ENCODE data around the gene STRA6. TPM values are rescaled to one million over a fixed set of nuclear protein-coding genes. Genes with fewer than 3 reads are reported as not detected.

STRA6 gene
- total RNA-seq, 1 donor from 2014 or later, result 158 TPM

- no peaks in the 10 kb centered on the region for H3K9me3 Mint-ChIP-seq
- no peaks in the 10 kb centered on the region for H3K36me3 Mint-ChIP-seq
- H3K4me3 Mint-ChIP-seq, result no peak overlapping the region
- no peak for TF ChIP-seq CTCF (conservative IDR thresholded peaks at IDR 0.05)
- DNase-seq (ENCODE audit: extremely low spot score, unreplicated experiment), result no peak
- H3K4me1 Mint-ChIP-seq (ENCODE audit: unreplicated experiment), result no peaks in the 10 kb centered on the region
- peaks cover 34% of the 10 kb centered on the region for H3K27me3 Mint-ChIP-seq
- no peak overlapping the region for H3K27ac Mint-ChIP-seq
Measured at GRCh38 chr15:74147051-74147450, 55.5 kb downstream of the STRA6 start.

- peaks cover 34% of the 10 kb centered on the region for H3K27me3 Mint-ChIP-seq
- no peaks in the 10 kb centered on the region for H3K36me3 Mint-ChIP-seq
- no peak for TF ChIP-seq CTCF (conservative IDR thresholded peaks at IDR 0.05)
- no peaks in the 10 kb centered on the region for H3K4me1 Mint-ChIP-seq (ENCODE audit: unreplicated experiment)
- H3K27ac Mint-ChIP-seq, result no peak overlapping the region
- H3K9me3 Mint-ChIP-seq, result no peaks in the 10 kb centered on the region
- no peak for DNase-seq (ENCODE audit: extremely low spot score, unreplicated experiment)
- no peak overlapping the region for H3K4me3 Mint-ChIP-seq
Measured at GRCh38 chr15:74146277-74146800, 56.2 kb downstream of the STRA6 start.

GRCh38 chr15:74144153-74144775, 58.3 kb downstream of the STRA6 start:
- H3K9me3 Mint-ChIP-seq, result no peaks in the 10 kb centered on the region
- DNase-seq (ENCODE audit: extremely low spot score, unreplicated experiment), result no peak
- peaks cover 47% of the 10 kb centered on the region for H3K27me3 Mint-ChIP-seq
- TF ChIP-seq CTCF (conservative IDR thresholded peaks at IDR 0.05), result no peak
- H3K36me3 Mint-ChIP-seq, result no peaks in the 10 kb centered on the region
- H3K4me3 Mint-ChIP-seq, result no peak overlapping the region
- H3K4me1 Mint-ChIP-seq (ENCODE audit: unreplicated experiment), result peaks cover 19% of the 10 kb centered on the region
- H3K27ac Mint-ChIP-seq, result no peak overlapping the region

- Mint-ChIP-seq H3K4me1 (ENCODE audit: unreplicated experiment) (peaks cover 40% of the 10 kb centered on the region), H3K27me3 (peaks cover 55% of the 10 kb centered on the region), H3K36me3 (no peaks in the 10 kb centered on the region), H3K9me3 (no peaks in the 10 kb centered on the region), H3K4me3 (no peak overlapping the region), H3K27ac (no peak overlapping the region)
- DNase-seq (ENCODE audit: extremely low spot score, unreplicated experiment), result no peak
- no peak for TF ChIP-seq CTCF (conservative IDR thresholded peaks at IDR 0.05)
Measured at GRCh38 chr15:74141591-74141990, 61.0 kb downstream of the STRA6 start.

GRCh38 chr15:74138642-74139041, 63.9 kb downstream of the STRA6 start:
- TF ChIP-seq CTCF (conservative IDR thresholded peaks at IDR 0.05), result no peak
- Mint-ChIP-seq H3K4me1 (ENCODE audit: unreplicated experiment) (peaks cover 46% of the 10 kb centered on the region), H3K9me3 (no peaks in the 10 kb centered on the region), H3K27me3 (peaks cover 65% of the 10 kb centered on the region), H3K27ac (no peak overlapping the region), H3K36me3 (no peaks in the 10 kb centered on the region), H3K4me3 (no peak overlapping the region)
- DNase-seq (ENCODE audit: extremely low spot score, unreplicated experiment), result no peak
